Hepatocyte (in vitro differentiated cells): ENCODE results near the gene ATP5MC2. TPM values are rescaled to one million over a fixed set of nuclear protein-coding genes. Genes with fewer than 3 reads are reported as not detected.

Experiments used
- DNase-seq: peaks from one replicate; pipeline ENCODE4 v3.0.0-alpha.2; 2016; ENCODE audit warnings: low spot score
- H2AFZ ChIP-seq: fragments of 200-600 bp; sonication (generic); 2 replicates; pipeline ENCODE4 v1.6.0; 2016; ENCODE audit warnings: antibody characterized with exemption, mild to moderate bottlenecking
- H3K27ac ChIP-seq: fragments of 200-600 bp; sonication (generic); 2 replicates; pipeline ENCODE4 v1.5.1; 2016; ENCODE audit warnings: mild to moderate bottlenecking
- H3K27me3 ChIP-seq: fragments of 200-600 bp; sonication (generic); 2 replicates; pipeline ENCODE4 v1.6.1; 2016
- H3K36me3 ChIP-seq: fragments of 200-600 bp; sonication (generic); replicated peaks from 2 replicates; pipeline ENCODE4 v1.5.1; 2016; ENCODE audit warnings: low read depth; ENCODE audit not compliant: insufficient read depth
- H3K4me1 ChIP-seq: fragments of 200-600 bp; sonication (generic); 2 replicates; pipeline ENCODE4 v1.5.1; 2016; ENCODE audit warnings: mild to moderate bottlenecking, moderate library complexity; ENCODE audit not compliant: insufficient read depth
- H3K4me2 ChIP-seq: fragments of 200-600 bp; sonication (generic); 2 replicates; pipeline ENCODE4 v1.6.0; 2016
- H3K4me3 ChIP-seq: fragments of 200-600 bp; sonication (generic); 2 replicates; pipeline ENCODE4 v1.5.1; 2016; ENCODE audit warnings: mild to moderate bottlenecking
- H3K79me2 ChIP-seq: fragments of 200-600 bp; sonication (generic); 2 replicates; pipeline ENCODE4 v1.6.0; 2017; ENCODE audit warnings: mild to moderate bottlenecking
- H3K9me2 ChIP-seq: fragments of 200-600 bp; sonication (generic); replicated peaks from 2 replicates; pipeline ENCODE4 v1.6.0; 2017; ENCODE audit warnings: mild to moderate bottlenecking; ENCODE audit not compliant: insufficient read depth
- H3K9me3 ChIP-seq: fragments of 200-600 bp; sonication (generic); 2 replicates; pipeline ENCODE4 v1.5.1; 2016; ENCODE audit warnings: low read depth, mild to moderate bottlenecking
- H4K20me1 ChIP-seq: fragments of 200-600 bp; sonication (generic); 2 replicates; pipeline ENCODE4 v1.6.0; 2016; ENCODE audit warnings: mild to moderate bottlenecking; ENCODE audit not compliant: insufficient read depth, poor library complexity, severe bottlenecking
- EZH2 ChIP-seq: fragments of 200-600 bp; sonication (generic); IDR thresholded peaks from 2 replicates; pipeline ENCODE4 v1.6.1; 2016; ENCODE audit warnings: antibody characterized with exemption, mild to moderate bottlenecking, borderline replicate concordance
- EZH2phosphoT487 ChIP-seq: fragments of 200-600 bp; sonication (generic); IDR thresholded peaks from one replicate; pipeline ENCODE4 v1.6.1; 2018; ENCODE audit warnings: antibody characterized with exemption, mild to moderate bottlenecking, low read depth, moderate library complexity; ENCODE audit not compliant: unreplicated experiment, severe bottlenecking
- WGBS: methylation state at CpG from one replicate; pipeline ENCODE4 v1.1.6; 2016; ENCODE audit warnings: low lambda C conversion rate; ENCODE audit errors: missing lambda C conversion rate; 5-methylcytosine and 5-hydroxymethylcytosine counted together
- polyA plus RNA-seq: library from polyadenylated mRNA; unstranded; fragments of >200 nt; fragmentation: Nextera tagmentation; extraction: Ambion mirVana; gene quantifications from 2 replicates; pipeline ENCODE4 v1.2.1, GENCODE V29; 2016
- total RNA-seq: library from RNA; depleted of rRNA; stranded (reverse); fragments of >200 nt; gene quantifications from 2 replicates; pipeline ENCODE4 v1.2.3, GENCODE V29; 2014
- TF ChIP-seq, protein P1 (sequence below): fragments of 200-600 bp; sonication (generic); IDR thresholded peaks from 2 replicates; pipeline ENCODE4 v1.5.1; 2016; ENCODE audit warnings: antibody characterized with exemption, mild to moderate bottlenecking; ENCODE audit not compliant: poor library complexity

The ATP5MC2 gene
- total RNA-seq (252 and 329 TPM in 2 replicates), polyA plus RNA-seq (301 and 306 TPM in 2 replicates)

DNA sequence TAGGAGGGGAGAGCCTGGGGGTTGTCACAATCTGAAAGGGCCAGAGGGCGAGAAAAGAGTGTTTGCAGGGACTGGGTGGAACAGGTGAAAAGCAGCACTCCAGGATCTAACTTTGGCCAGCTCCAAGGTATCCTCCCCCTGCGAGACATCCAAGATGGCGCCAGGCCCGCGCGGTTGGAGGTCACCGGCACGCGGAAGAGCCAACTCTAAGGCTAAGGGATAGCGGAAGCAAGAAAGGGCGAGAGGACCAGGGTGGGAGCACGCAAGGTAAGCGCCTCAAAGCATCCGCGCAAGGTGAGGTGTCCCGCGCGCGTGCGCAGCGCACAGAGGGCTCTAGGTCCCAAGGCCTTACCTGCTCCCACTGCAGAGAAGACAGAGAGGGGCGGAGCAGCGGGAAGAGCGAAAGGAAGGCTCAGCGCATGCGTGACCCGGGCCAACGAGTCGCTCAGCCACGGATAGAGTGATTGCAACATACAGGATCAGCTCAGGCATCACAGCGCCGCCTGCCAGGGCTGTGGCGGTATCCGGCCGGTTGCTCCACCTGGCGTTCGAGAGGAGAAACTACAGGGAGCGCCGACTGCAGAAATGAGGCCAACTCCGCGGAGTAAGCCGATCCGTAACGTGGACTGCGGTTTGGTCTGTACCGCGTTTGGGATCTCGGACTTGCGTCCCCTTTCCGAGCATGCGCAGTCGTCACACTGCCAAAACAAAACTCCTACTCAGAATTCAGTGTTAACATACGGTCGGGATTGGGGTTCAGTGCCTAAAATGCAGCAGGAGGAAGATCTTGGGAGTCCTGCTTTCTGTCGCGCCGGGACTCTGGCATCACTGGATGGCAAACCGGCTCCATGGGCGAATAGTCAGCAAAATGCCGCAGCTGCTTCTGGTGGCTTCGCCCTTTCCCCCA lies at the start of gene ATP5MC2:
Gene ATP5MC2, minus strand, starts transcription at position 383 of the 907 bp plus-strand sequence. CDS start 3,469 bp downstream, outside the sequence.
- Histone ChIP-seq H3K9me3 (no peaks in the 10 kb centered on the region), H2AFZ (peak within 1 kb of the TSS; percentile 93), H3K27ac (peak within 1 kb of the TSS; percentile 90), H3K27me3 (peaks cover 8% of the 10 kb centered on the region), H3K4me3 (peak within 1 kb of the TSS; percentile 73), H3K79me2 (peaks cover 33% of the 10 kb centered on the region), H3K9me2 (no peaks in the 10 kb centered on the region), H4K20me1 (no peaks in the 10 kb centered on the region), H3K36me3 (no peaks in the 10 kb centered on the region), H3K4me1 (peaks cover 29% of the 10 kb centered on the region), H3K4me2 (peak within 1 kb of the TSS; percentile 85)
- DNase-seq: peak; percentile 99
- 5% methylated on average over 56 of the region's 61 CpGs for WGBS
- TF ChIP-seq EZH2phosphoT487: no peak
- no peak for TF ChIP-seq EZH2
- TF ChIP-seq, protein P1, sequence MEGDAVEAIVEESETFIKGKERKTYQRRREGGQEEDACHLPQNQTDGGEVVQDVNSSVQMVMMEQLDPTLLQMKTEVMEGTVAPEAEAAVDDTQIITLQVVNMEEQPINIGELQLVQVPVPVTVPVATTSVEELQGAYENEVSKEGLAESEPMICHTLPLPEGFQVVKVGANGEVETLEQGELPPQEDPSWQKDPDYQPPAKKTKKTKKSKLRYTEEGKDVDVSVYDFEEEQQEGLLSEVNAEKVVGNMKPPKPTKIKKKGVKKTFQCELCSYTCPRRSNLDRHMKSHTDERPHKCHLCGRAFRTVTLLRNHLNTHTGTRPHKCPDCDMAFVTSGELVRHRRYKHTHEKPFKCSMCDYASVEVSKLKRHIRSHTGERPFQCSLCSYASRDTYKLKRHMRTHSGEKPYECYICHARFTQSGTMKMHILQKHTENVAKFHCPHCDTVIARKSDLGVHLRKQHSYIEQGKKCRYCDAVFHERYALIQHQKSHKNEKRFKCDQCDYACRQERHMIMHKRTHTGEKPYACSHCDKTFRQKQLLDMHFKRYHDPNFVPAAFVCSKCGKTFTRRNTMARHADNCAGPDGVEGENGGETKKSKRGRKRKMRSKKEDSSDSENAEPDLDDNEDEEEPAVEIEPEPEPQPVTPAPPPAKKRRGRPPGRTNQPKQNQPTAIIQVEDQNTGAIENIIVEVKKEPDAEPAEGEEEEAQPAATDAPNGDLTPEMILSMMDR: peak; percentile 100

DNA sequence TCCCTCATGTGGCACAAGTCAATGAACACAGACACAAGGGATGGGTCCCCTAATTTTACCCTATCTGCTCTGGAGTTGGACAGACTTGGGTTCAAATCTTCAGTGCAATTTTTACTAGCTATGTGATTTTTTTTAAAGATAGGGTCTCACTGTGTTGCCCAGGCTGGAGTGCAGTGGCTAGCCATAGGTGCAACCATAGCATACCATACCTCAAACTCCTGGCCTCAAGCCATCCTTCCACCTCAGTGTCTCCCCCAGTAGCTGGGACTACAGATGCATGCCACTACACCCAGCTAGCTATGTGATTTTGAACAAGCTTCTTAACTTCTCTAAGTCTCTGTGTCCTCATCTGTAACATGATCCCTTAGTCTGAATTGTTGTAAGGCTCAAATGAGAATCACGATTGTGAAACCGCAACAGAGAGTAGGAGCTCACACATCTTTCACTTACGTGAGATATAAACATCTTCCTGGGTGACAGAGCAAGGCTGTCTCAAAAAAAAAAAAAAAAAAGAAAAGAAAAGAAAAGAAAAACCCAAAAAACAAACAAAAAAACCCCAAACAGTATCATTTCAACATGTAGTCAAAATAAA lies 46.7 kb upstream of the ATP5MC2 start:
- no peak for DNase-seq
- Histone ChIP-seq H3K9me2 (no peaks in the 10 kb centered on the region), H4K20me1 (no peaks in the 10 kb centered on the region), H3K4me2 (no peak overlapping the region), H3K9me3 (no peaks in the 10 kb centered on the region), H2AFZ (no peak overlapping the region), H3K79me2 (peaks cover 4% of the 10 kb centered on the region), H3K4me1 (peaks cover 6% of the 10 kb centered on the region), H3K36me3 (no peaks in the 10 kb centered on the region), H3K27ac (no peak overlapping the region), H3K4me3 (no peak overlapping the region), H3K27me3 (no peaks in the 10 kb centered on the region)
- TF ChIP-seq, protein P1: no peak
- TF ChIP-seq EZH2 (no peak), EZH2phosphoT487 (no peak)
- 86% methylated on average over 3 of the region's 3 CpGs for WGBS

DNA sequence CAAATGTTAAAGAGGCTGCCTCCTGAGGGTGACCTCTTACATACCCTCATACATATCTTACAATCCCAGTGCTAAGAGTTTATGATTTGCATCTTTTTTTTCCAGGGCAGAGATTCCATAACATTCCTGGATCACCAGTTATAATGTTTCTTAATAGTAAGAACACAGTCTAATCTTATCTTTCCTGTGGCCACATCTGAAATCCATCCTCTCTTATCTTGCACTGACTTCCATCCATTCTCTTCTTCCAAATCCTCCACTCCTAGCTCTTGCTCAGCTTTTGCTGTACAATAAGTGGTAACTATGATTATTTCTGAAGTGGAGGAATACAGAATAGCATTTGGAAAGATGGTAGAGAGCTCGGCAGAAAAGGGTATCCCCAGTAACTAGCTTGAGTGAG lies 45.1 kb upstream of the ATP5MC2 start:
- H3K9me2 ChIP-seq: no peaks in the 10 kb centered on the region
- WGBS: 88% methylated on average over 1 of the region's 1 CpG
- H3K4me2 ChIP-seq: no peak overlapping the region
- DNase-seq: no peak
- H3K9me3 ChIP-seq: no peaks in the 10 kb centered on the region
- TF ChIP-seq, protein P1: no peak
- TF ChIP-seq EZH2 (no peak), EZH2phosphoT487 (no peak)
- no peak overlapping the region for H3K4me3 ChIP-seq
- H3K27ac ChIP-seq: no peak overlapping the region
- H3K27me3 ChIP-seq: no peaks in the 10 kb centered on the region
- no peaks in the 10 kb centered on the region for H3K79me2 ChIP-seq
- peaks cover under 1% of the 10 kb centered on the region for H3K4me1 ChIP-seq
- H4K20me1 ChIP-seq: no peaks in the 10 kb centered on the region
- H2AFZ ChIP-seq: no peak overlapping the region
- H3K36me3 ChIP-seq: no peaks in the 10 kb centered on the region
